GM19240 (cell line): Measurements from ENCODE around the gene LBHD2.
A peak's percentile ranks its signal among the peaks of the same experiment; 100 is the strongest.
"Not testable (repeated sequence)": the region's sequence is repeated elsewhere in the genome, so short reads cannot be mapped to it uniquely, and the experiment has no call there.

Experiments
- DNase-seq: peaks from one replicate; pipeline ENCODE4 v3.0.0; 2011; ENCODE audit warnings: low spot score; ENCODE audit not compliant: insufficient read length

Gene LBHD2

GRCh38 chr14:103084021-103084919, at the start of gene LBHD2:
TSS of gene LBHD2 (plus strand) at chr14:103084210. CDS start at chr14:103086013, 1,803 bp downstream.
- DNase-seq = no peak

DNA sequence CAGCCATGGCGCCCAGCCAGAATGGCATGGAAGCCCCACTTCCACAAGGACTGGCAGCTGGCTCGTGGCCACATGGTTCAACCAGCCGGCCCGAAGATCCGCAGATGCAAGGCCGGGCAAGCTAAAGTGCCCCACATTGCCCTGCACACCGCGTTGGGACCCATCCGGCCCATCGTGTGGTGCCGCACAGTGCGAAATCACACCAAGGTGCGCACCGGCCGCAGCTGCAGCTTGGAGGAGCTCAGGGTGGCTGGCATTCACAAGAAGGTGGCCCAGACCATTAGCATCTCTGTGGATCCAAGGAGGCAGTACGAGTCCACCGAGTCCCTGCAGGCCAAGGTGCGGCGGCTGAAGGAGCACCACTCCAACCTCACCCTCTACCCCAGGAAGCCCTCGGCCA, 42.5 kb upstream of the LBHD2 start:
- no peak for DNase-seq

- DNase-seq = no peak
Measured at GRCh38 chr14:103043257-103044015, 40.6 kb upstream of the LBHD2 start.

DNA sequence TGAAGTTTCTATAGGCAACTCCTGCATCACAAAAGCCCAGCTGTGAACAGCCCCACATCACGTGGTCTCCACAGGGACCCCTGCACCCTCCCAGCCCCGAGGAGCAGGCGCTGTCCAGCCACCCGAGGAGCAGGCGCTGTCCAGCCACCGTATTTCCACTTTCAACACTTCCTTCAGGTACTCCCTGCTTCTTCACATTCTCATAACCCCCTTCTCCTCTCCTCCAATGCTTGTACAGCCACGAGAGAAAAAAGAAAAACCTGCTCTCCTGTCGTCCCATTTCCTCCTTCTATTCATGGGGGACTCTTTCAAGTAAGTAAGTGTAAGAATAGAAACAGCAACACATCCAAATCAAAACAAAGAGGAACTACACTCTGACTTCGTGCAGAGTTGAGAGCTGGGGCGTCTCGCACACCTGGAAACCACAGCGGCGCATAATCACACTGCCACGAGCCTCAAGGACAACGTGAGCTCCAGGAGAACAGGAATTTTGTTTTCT, 38.6 kb upstream of the LBHD2 start:
- DNase-seq = no peak

DNA sequence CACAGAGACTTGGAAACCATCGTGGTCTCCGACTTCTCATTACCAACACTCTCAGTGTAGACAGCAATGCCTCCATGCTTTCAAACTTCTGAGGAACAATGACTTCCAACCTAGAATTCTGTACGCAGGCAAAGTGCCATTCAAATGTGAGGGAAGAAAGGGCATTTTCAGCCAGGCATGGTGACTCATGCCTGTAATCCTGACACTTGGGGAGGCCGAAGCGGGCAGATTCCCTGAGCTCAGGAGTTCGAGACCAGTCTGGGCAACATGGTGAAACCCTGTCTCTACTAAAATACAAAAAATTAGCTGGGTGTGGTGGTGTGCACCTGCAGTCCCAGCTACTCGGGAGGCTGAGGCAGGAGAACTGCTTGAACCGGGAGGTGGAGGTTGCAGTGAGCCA, 36.6 kb upstream of the LBHD2 start:
- not testable (repeated sequence) for DNase-seq

DNA sequence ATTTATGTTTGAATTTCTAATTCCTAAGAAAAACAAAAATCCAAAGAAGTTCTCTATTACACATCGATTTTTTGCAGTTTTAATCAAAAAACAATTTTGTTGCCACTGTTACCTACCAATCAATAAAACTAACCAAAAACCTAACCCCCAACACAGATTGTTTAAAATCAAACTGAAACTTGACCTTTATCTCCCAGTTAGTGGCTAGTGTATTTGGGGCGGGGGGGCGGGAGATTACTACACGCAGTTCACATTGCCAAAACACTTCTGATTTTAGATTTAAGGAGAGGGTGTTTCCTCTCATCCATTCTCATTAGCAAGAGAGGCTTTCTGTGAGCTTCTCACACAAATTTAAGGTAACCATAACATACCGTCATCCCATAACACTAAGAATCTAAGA, 33.1 kb upstream of the LBHD2 start:
- DNase-seq = no peak

GRCh38 chr14:103052407-103052806, 31.6 kb upstream of the LBHD2 start:
- no peak for DNase-seq

DNA sequence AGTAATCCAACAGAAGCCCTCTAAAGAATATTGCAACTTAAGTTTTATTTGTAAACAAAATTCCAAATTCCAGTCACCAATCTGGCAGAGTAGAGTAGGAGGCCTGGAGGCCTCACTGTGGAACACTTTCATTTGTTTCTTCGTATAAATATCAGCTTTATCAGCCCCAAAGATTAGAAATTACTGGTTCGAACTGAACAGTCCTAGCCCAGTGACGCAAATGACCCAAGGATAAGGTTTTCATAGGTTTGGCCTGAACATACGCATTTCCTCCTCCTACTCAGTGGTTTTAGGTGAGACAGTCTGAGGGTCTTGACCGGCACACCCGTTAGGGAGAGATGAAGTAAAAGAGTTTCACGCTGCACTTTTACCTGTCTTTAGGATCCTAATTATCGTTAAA, 28.3 kb upstream of the LBHD2 start:
- no peak for DNase-seq

DNA sequence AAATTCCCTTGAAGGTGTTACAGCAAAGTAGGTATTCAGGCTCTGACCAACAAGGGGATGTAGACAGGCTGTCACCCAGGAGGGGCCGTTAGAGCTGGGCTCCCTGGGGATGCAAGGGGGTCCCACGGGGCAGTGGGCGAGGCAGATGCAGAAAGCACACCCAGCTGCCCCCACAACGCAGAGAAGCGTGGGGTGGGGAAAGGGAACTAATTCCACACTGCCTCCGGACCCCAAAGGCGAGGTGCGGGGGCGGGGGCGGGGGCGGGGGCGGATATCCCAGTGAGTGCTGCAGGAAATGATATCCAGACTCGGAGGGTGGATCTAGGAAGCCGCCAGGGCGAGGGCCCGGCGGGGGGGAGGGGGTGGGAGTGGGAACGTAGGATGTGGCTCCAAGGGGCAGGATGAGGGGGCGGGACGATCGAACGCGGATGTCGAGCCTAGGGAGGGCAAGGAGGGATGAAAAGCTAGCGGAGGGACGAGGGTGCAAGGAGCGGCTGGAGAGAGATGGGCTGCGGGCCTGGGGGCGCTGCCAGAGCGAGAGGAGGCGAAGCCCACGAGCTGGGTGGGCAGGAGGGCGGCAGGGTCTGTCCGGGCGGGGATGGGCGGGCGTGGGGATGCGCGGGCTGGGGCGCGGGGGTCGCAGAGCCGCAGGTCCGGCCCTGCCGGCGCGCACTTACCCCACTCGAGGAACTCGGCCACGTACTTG, 27.5 kb upstream of the LBHD2 start:
- DNase-seq = no peak

GRCh38 chr14:103057028-103057371, 27.0 kb upstream of the LBHD2 start:
- DNase-seq = no peak

DNA sequence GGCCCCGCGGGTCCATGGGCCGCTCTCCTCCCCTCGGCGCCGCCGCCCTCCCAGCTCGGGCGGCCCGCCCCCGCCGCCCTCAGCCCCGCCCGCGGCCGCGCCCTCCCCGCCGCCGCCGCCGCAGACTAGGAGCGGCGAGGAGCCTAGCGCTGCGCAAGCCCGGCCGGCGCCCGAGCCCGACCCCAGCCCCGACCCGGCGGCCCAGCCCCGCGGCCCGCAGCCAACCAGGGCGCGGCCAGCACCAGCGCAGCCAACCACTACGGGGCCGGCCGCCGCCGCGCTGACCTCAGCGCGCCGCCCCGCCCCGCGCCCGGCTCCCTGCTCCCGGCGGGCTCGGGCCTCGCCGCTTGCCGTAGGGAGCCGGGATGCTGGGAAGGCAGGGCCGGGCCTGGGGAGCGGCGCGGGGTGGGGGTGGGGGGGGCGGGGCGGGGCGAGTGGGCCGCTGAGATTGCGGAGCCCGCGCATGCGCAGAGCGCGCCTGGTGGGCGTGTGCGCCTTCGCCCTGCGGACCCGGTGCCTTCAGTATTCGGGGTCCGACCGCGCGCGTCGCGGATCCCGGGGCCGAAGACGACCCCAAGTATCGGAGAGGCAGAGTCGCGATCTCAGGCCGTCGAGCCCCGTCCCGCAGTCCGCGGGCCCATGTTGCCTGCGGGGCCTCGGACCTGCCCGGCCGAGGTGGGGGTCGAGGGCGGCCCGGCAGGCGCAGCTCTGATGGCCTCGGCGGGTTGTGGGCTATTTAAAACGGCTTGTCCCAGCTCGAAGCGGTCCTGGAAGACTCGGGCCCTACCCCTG, 26.4 kb upstream of the LBHD2 start, which contains the start of gene CDC42BPB:
CDC42BPB (minus strand) TSS at position 178 of the 792 bp plus-strand sequence. CDS start 376 bp downstream, outside the sequence.
- DNase-seq = peak; percentile 88

DNA sequence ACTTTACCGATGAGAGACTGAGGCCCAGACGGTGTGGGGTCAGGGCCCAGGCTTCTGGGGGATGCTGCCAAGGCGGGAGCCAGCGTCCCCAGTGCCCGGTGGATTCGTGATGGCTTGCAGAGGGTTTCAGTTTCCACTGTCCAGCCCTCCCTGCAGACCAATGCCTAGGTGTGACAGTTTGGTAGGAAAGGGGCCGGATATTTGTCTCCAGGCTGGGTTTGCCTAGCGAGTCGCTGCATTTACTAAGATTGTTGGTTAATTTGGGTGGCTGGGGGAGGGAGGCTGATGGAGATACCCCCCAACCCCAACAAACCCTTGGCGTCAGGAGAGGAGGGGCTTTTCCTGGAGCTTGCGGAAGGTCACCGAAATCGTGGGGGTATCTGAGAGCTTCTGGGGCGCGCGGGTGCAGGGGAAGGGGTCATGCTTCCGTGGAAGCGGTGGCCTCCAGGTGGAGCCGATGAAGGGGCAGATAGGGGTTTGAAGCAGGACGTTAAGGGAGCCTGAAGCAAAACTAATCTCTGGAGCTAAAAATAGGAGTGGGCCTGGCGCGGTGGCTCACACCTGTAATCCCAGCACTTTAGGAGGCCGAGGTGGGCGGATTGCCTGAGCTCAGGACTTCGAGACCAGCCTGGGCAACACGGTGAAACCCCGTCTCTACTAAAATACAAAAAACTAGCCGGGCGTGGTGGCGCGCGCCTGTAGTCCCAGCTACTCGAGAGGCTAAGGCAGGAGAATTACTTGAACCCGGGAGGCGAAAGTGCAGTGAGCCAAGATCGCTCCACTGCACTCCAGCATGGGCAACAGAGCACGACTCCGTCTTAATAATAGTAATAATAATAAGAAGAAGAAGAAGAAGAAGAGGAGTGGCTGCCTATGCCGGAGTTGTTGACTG, 25.6 kb upstream of the LBHD2 start:
- DNase-seq = no peak

GRCh38 chr14:103059556-103059955, 24.5 kb upstream of the LBHD2 start:
- DNase-seq = no peak

- no peak for DNase-seq
Measured at GRCh38 chr14:103061482-103061976, 22.5 kb upstream of the LBHD2 start.

DNA sequence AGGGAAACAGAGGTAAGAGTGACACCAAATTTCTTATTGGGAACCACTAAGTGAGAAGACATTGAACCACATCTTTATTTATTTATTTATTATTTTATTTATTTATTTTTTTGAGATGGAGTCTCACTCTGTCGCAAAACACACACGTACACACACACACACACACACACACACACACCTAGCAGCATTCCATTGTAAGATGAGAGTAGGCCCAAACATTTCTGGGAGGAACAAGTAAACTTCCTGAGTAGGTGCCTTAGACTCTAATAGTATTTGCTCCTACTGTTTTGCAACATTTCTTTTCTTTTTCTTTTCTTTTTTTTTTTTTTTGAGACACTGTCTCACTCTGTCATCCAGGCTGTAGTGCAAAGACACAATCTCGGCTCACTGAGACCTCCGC, 19.6 kb upstream of the LBHD2 start:
- DNase-seq = no peak

DNA sequence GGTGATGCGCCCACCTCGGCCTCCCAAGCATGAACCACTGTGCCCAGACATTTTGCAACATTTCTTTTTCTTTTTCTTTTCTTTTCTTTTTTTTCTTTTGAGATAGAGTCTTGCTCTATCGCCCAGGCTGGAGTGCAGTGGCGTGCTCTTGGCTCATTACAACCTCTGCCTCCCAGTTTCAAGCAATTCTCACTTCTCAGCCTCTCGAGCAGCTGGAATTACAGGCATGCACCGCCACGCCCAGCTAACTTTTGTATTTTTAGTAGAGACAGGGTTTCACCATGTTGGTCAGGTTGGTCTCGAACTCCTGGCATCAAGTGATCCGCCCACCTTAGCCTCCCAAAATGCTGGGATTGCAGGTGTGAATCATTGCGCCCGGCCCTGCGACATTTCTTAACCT, 19.0 kb upstream of the LBHD2 start:
- no peak for DNase-seq

DNA sequence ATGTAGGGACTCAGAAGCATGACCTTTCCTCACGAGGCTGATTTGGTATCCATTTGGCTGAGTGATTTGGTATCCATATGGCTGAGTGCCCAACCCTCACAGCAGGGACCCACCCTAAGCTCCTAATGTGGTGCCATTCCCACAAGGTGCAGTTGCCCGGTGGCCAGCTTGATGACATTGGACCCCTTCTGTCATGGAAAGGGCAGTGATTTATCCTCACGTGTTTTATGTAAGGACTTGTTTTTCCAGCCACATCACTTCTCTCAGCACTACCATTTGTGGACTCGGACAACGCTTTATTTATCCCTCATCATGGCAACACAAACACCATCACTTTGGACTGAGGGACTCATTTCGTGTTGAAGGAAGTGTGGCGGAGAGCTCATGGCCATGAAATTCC, 18.1 kb upstream of the LBHD2 start:
- DNase-seq = no peak

GRCh38 chr14:103066399-103066798, 17.6 kb upstream of the LBHD2 start:
- no peak for DNase-seq

DNA sequence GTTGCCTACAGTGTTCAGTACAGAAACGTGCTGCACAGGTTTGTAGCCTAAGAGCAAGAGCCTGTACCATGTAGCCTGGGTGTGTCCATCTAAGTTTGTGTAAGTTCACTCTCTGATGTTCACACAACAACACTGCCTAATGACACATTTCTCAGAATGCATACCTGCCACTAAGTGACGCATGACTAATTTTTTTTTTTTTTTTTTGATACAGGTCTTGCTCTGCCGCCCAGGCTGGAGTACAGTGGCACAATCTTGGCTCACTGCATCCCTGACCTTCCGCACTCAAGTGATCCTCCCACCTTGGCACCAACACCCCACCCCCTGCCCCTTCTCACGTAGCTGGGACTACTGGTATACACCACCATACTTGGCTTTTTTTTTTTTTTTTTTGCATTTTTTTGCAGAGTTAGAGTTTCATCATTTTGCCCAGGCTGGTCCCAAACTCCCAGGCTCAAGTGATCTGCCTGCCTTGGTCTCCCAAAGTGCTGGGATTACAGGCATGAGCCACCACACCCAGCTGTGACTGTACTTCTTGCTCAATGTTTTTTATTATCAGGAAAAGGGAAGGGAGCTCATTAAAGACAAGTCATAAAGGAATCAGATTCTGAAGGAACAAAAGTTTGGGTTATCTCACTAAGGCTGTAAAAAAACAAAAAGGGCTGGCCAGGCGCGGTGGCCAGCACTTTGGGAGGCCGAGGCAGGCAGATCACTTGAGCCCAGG, 16.6 kb upstream of the LBHD2 start:
- no peak for DNase-seq
